K562 (cell line): ENCODE measurements around the gene JUND. TPM values are rescaled to one million over a fixed set of nuclear protein-coding genes. Genes with fewer than 3 reads are reported as not detected.
A peak's percentile ranks its signal among the peaks of the same experiment; 100 is the strongest.

ENCODE experiments used
- ATF7 ChIP-seq: fragments of 450-650 bp; IDR thresholded peaks from 2 replicates; pipeline ENCODE4 v1.7.1; 2014; ENCODE audit warnings: mild to moderate bottlenecking, moderate library complexity
- CUX1 ChIP-seq: fragments of 200-800 bp; sonication (Bioruptor generic); IDR thresholded peaks from 2 replicates; pipeline ENCODE4 v1.6.1; 2016; ENCODE audit warnings: missing genetic modification characterization, missing compliant biosample characterization
- EP300 ChIP-seq: IDR thresholded peaks from 2 replicates; pipeline ENCODE4 v1.6.1; 2012; ENCODE audit warnings: low read length, improper control_type of control experiment
- MAFG ChIP-seq: fragments of 450-650 bp; conservative IDR thresholded peaks from 2 replicates; pipeline ENCODE4 v1.6.1; 2016; ENCODE audit warnings: missing genetic modification characterization, missing compliant biosample characterization
- MCM7 ChIP-seq, 2 experiments: fragments of 450-650 bp; IDR thresholded peaks; 2 replicates each; pipeline ENCODE4 v1.6.1; 2016 to 2018
- MIER1 ChIP-seq: fragments of 450-650 bp; IDR thresholded peaks from 2 replicates; pipeline ENCODE4 v1.6.1; 2016; ENCODE audit warnings: antibody characterized with exemption, mild to moderate bottlenecking, low read depth
- MXD1 ChIP-seq: fragments of 250-450 bp; sonication (Bioruptor Pico); IDR thresholded peaks from 2 replicates; pipeline ENCODE4 v1.8.0; 2021; ENCODE audit warnings: borderline replicate concordance, mild to moderate bottlenecking, moderate library complexity; ENCODE audit not compliant: poor library complexity, severe bottlenecking
- NFRKB ChIP-seq: fragments of 450-650 bp; IDR thresholded peaks from 2 replicates; pipeline ENCODE4 v1.6.1; 2016; ENCODE audit warnings: low read depth
- PCBP2 ChIP-seq: fragments of 200-400 bp; formaldehyde crosslinking; IDR thresholded peaks from 2 replicates; pipeline ENCODE4 v1.6.1; 2018; ENCODE audit warnings: low read length, low read depth, mild to moderate bottlenecking, moderate library complexity; ENCODE audit not compliant: poor library complexity, severe bottlenecking
- RBM14 ChIP-seq: fragments of 200-400 bp; formaldehyde crosslinking; IDR thresholded peaks from 2 replicates; pipeline ENCODE4 v1.6.1; 2018; ENCODE audit warnings: low read depth, mild to moderate bottlenecking, low read length, moderate library complexity, borderline replicate concordance; ENCODE audit not compliant: insufficient read depth
- SPI1 ChIP-seq: IDR thresholded peaks from 2 replicates; pipeline ENCODE4 v1.6.1; 2011; ENCODE audit warnings: low read depth, low read length, control low read depth, borderline replicate concordance
- ZNF449 ChIP-seq: fragments of 250-450 bp; sonication (Bioruptor Pico); IDR thresholded peaks from 2 replicates; pipeline ENCODE4 v1.8.0; 2022; ENCODE audit warnings: moderate library complexity, mild to moderate bottlenecking, inconsistent platforms
- ZNF609 ChIP-seq: sonication (generic); formaldehyde crosslinking; IDR thresholded peaks from 2 replicates; pipeline ENCODE4 v1.8.1; 2023; ENCODE audit warnings: missing genetic modification reagents, mild to moderate bottlenecking, borderline replicate concordance
- polyA plus RNA-seq, 8 experiments: library from polyadenylated mRNA; depleted of rRNA in 4 of 8; stranded (reverse) in 5 of 8; unstranded in 3 of 8; fragments of >200 nt; fragmentation: Nextera tagmentation in 2 of 8; fragmentation: Illumina TruSeq in 1 of 8; extraction: Ambion mirVana in 2 of 8; extraction: Trizol in 1 of 8; gene quantifications; 2 replicates each; pipeline versions ENCODE4 v1.2.1 to v1.2.3, GENCODE V29; 2011 to 2014; ENCODE audit warnings: inconsistent platforms in 1 of 8, missing spikeins in 1 of 8
- total RNA-seq, 7 experiments: library from RNA; depleted of rRNA in 6 of 7; stranded (reverse); fragments of >200 nt in 6 of 7; fragmentation: Illumina TruSeq in 2 of 7; extraction: Trizol in 2 of 7; gene quantifications; 2 replicates each; pipeline versions ENCODE4 v1.2.1 to v1.2.3, GENCODE V29; 2011 to 2021; ENCODE audit warnings: low replicate concordance in 1 of 7

Gene JUND
- total and polyA plus RNA-seq, 9 of the 15 experiments (the other 6 are each of a cell fraction or from before 2014, with no cell fraction given), result 6.4 to 286 (median 42.3) TPM

- TF ChIP-seq ZNF609 (no peak), SPI1 (no peak), MXD1 (CRISPR knock-in tag) (no peak), MAFG (tag) (no peak), NFRKB (0 out of 2 replicates have a peak, but pooled peaks have one; percentile 58), ATF7 (no peak), RBM14 (no peak), MIER1 (no peak), PCBP2 (no peak), MCM7 (IDR thresholded peaks at IDR 0.05) (no peak), ZNF449 (peak; percentile 63; the same call in 1 of the 2 replicates), CUX1 (CRISPR knock-in tag) (peak; percentile 78), EP300 (0 out of 2 replicates have a peak, but pooled peaks have one; percentile 46)
These were observed 36.8 kb upstream of the JUND start (continued) for GRCh38 chr19:18317961-18318800.
